ENCODE results near the gene KIF26B.

DNA sequence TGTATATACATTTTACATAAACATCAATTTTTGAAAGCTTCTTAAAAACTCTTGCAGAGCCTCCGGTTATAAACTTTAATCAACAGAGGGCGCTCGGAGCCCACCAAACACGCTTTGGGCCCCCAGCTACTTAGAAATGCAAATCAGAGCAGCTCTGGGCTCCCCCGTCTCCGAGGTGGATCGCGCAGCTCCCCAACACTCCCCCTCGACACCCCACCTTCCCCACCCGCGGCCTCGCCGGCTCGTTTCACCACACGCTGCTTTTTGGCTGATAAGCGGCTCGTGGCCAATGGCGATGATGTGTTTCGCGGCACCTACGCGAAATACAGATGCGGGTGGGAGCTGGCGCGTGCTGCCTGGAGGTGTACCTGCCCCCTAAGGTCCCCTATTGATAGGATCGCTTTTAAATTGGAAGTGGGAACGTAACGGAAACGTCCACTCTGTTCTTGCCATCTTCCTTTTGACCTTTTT, 1.7 kb upstream of the KIF26B start:
- TF ChIP-seq CTCF (IDR thresholded peaks at IDR 0.05; ENCODE audit: low read length) (peak; percentile 80), EZH2 (IDR thresholded peaks at IDR 0.05; ENCODE audit: borderline replicate concordance, low read length) (no peak)
